ENCODE data around the gene PRMT9.
A peak's percentile ranks its signal among the peaks of the same experiment; 100 is the strongest.

The PRMT9 gene

DNA sequence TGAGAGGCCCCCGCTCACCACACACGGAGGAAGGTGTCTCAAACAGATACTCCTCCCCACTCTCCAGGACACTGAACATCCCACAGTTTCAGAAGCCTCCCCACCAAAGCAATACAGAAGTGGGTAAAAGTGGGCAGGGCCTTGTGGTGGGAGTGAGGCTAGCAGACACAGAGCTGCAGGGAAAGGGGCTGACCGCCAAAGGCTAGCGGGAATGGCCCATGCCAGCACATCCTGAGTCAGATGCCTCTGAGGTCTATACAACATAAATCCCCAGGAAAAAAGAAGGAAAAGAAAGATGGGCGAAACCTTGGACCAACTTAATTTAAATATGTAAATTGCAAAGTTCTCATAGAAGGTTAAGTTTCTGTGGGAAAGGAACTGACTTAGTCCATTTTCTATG lies 26.0 kb upstream of the PRMT9 start:
- TF ChIP-seq, protein P1, sequence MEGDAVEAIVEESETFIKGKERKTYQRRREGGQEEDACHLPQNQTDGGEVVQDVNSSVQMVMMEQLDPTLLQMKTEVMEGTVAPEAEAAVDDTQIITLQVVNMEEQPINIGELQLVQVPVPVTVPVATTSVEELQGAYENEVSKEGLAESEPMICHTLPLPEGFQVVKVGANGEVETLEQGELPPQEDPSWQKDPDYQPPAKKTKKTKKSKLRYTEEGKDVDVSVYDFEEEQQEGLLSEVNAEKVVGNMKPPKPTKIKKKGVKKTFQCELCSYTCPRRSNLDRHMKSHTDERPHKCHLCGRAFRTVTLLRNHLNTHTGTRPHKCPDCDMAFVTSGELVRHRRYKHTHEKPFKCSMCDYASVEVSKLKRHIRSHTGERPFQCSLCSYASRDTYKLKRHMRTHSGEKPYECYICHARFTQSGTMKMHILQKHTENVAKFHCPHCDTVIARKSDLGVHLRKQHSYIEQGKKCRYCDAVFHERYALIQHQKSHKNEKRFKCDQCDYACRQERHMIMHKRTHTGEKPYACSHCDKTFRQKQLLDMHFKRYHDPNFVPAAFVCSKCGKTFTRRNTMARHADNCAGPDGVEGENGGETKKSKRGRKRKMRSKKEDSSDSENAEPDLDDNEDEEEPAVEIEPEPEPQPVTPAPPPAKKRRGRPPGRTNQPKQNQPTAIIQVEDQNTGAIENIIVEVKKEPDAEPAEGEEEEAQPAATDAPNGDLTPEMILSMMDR (IDR thresholded peaks at IDR 0.05; ENCODE audit: low read depth, low read length, missing control alignments): no peak
- Histone ChIP-seq H3K27me3 (replicated peaks) (no peaks in the 10 kb centered on the region), H3K27ac (no peak overlapping the region), H3K36me3 (replicated peaks) (no peaks in the 10 kb centered on the region), H3K4me3 (ENCODE audit: low read depth, low read length) (no peak overlapping the region)
- DNase-seq: peak; percentile 56
- in situ Hi-C loops (cut with HindIII; ENCODE audit: low pct_ligation_motif_present, low sequenced_read_pairs): loop anchor here (25.0 kb wide), 1 partner anchor 152 kb away; no protein-coding TSS in a partner anchor

DNA sequence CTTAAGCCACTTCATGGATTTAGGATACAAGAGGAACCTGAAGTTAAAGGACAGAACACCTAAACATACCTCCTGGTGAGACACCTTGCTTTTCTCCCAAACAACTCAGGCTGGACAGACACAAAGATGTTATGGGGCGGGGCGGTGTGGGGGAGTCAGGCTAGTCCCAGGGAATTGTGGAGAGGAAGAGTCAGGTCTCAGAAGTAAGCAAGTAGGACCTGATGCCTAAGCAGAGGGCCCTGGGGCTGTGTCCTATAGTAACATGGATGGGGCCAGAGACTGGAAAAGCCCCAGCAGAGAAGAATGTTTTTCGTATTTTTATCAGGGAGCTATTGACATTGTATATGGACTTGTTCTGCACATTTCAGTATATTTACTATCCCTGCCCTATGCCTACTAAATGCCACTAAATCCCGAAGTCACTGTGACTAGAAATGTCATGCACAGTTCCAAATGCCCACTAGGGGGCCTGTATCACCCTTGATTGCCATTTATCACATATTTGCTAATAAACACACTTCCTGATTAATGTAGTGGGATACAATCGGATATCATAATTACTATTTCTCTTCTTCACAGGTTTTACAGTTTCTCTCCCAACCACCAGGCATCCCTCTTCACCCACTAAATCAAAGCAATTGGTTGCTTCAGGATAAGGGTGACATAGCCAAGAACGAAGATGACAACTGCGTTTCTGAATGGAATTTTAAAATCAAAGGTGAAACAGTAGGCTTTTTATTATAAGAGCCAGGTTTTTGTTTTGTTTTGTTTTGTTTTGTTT lies 24.1 kb upstream of the PRMT9 start:
- Histone ChIP-seq H3K4me3 (ENCODE audit: low read depth, low read length) (no peak overlapping the region), H3K27ac (no peak overlapping the region), H3K36me3 (replicated peaks) (no peaks in the 10 kb centered on the region), H3K27me3 (replicated peaks) (no peaks in the 10 kb centered on the region)
- TF ChIP-seq, protein P1 (IDR thresholded peaks at IDR 0.05; ENCODE audit: low read depth, low read length, missing control alignments): peak; percentile 84
- in situ Hi-C loops (cut with HindIII; ENCODE audit: low pct_ligation_motif_present, low sequenced_read_pairs): loop anchor here (25.0 kb wide), 1 partner anchor 154 kb away; no protein-coding TSS in a partner anchor
- peak; percentile 49 for DNase-seq

DNA sequence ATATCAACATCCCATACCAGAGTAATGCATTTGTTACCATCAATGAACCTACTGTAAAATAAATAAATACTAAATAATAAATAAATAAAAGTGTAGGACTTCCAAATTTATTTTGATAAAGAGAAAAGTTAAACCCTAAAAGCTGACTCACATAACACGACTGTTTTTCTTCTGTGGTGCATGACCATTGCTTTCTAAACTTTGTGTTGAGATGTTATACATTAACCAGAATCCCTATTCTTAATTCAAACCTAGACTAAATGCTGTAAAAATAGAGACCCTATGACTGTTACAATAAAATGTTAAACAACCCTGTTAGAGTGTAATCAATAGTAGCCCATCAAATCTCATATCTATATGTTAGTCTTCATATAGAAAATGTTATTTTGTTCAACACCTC lies 20.9 kb upstream of the PRMT9 start:
- H3K4me3 ChIP-seq (ENCODE audit: low read depth, low read length): no peak overlapping the region
- H3K36me3 ChIP-seq (replicated peaks): no peaks in the 10 kb centered on the region
- no peaks in the 10 kb centered on the region for H3K27me3 ChIP-seq (replicated peaks)
- no peak for DNase-seq
- H3K27ac ChIP-seq: no peak overlapping the region
- TF ChIP-seq, protein P1 (IDR thresholded peaks at IDR 0.05; ENCODE audit: low read depth, low read length, missing control alignments): no peak
- in situ Hi-C loops (cut with HindIII; ENCODE audit: low pct_ligation_motif_present, low sequenced_read_pairs): loop anchor here (25.0 kb wide), 1 partner anchor 157 kb away; no protein-coding TSS in a partner anchor

DNA sequence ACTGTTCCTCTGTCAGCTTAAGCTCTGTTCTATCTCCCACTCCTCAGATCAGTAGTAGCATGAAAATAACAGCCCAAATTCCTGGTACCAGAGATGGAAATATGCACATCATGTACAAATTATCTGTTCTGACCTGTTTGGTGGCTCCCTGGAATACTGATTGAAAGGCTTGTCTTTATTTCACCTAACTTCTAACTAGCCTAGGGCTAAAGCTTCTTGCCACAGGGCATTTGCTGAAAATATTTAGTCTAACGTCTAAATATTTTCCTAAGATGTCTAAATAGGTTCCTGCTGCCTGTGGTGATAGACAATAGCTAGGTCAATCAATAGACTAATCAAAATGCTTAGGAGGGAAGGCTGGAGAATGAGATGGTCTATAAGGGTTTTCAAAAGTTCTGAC lies 12.9 kb upstream of the PRMT9 start:
- Histone ChIP-seq H3K27me3 (replicated peaks) (no peaks in the 10 kb centered on the region), H3K4me3 (ENCODE audit: low read depth, low read length) (no peak overlapping the region), H3K27ac (no peak overlapping the region), H3K36me3 (replicated peaks) (no peaks in the 10 kb centered on the region)
- in situ Hi-C loops (cut with HindIII; ENCODE audit: low pct_ligation_motif_present, low sequenced_read_pairs): no loop called here
- no peak for DNase-seq
- TF ChIP-seq, protein P1 (IDR thresholded peaks at IDR 0.05; ENCODE audit: low read depth, low read length, missing control alignments): no peak

DNA sequence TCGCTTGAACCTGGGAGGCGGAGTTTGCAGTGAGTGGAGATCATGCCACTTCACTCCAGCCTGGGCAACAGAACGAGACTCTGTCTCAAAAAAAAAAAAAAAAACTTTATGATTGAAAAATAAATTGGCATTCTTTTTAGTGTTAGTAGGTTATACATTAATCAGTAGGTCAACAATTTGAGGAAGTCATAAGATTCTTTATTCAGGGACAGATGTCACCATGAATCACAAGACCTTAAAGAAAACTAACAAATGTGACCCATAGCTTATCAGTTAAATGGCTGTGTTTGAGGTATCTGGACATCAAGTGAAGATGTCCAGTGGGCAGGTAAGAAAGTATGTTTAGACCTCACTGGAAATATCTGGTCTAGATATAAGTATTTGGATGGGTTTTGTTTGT lies 9.3 kb upstream of the PRMT9 start:
- Histone ChIP-seq H3K27me3 (replicated peaks) (no peaks in the 10 kb centered on the region), H3K4me3 (ENCODE audit: low read depth, low read length) (no peak overlapping the region), H3K36me3 (replicated peaks) (no peaks in the 10 kb centered on the region), H3K27ac (no peak overlapping the region)
- TF ChIP-seq, protein P1 (IDR thresholded peaks at IDR 0.05; ENCODE audit: low read depth, low read length, missing control alignments): no peak
- in situ Hi-C loops (cut with HindIII; ENCODE audit: low pct_ligation_motif_present, low sequenced_read_pairs): no loop called here
- no peak for DNase-seq

All from brain microvascular endothelial cell (primary cell).